Esophagus squamous epithelium (tissue), 5 donors: Measurements from ENCODE around the gene ZDHHC14. TPM values are rescaled to one million over a fixed set of nuclear protein-coding genes. Genes with fewer than 3 reads are reported as not detected.

Experiments used
- DNase-seq: peaks from one replicate; lab custom pipeline; 2025; lab: John Stamatoyannopoulos, UW
- H3K27ac ChIP-seq, 4 donors: fragments of 200-600 bp; sonication (generic); one replicate each; pipeline ENCODE4 v1.5.1; 2016 to 2019; ENCODE audit warnings: mild to moderate bottlenecking in 1 of 4
- H3K27me3 ChIP-seq, 4 donors: fragments of 200-600 bp; sonication (generic); 1 replicate in 3 of 4; 2 replicates in 1 of 4; pipeline versions ENCODE4 v1.5.1 to v1.6.0; 2017 to 2021; ENCODE audit warnings: antibody characterized with exemption in 1 of 4
- H3K36me3 ChIP-seq, 3 donors: fragments of 200-600 bp; sonication (generic); one replicate each; pipeline ENCODE4 v1.5.1; 2016 to 2019
- H3K4me1 ChIP-seq, 3 donors: fragments of 200-600 bp; sonication (generic); one replicate each; pipeline ENCODE4 v1.5.1; 2017 to 2019
- H3K4me3 ChIP-seq, 4 donors: fragments of 200-600 bp; sonication (generic); 1 replicate in 3 of 4; 2 replicates in 1 of 4; pipeline ENCODE4 v1.5.1; 2016 to 2019; ENCODE audit warnings: mild to moderate bottlenecking in 2 of 4, moderate library complexity in 1 of 4
- H3K9me3 ChIP-seq, 3 donors: fragments of 200-600 bp; sonication (generic); one replicate each; pipeline ENCODE4 v1.5.1; 2016 to 2019
- POLR2A ChIP-seq, 4 donors: fragments of 450-650 bp; IDR thresholded peaks; one replicate each; pipeline ENCODE4 v1.6.1; 2017; ENCODE audit warnings: antibody characterized with exemption in 4 of 4, mild to moderate bottlenecking in 4 of 4, moderate library complexity in 3 of 4
- WGBS, 2 donors: methylation state at CpG; one replicate each; pipeline ENCODE4 v1.1.5; 2018; 5-methylcytosine and 5-hydroxymethylcytosine counted together
- intact Hi-C: fragments of 100-400 bp; cut with DNase I; formaldehyde crosslinking; loops from one replicate; pipeline ENCODE4 v1.15.0; 2022
- total RNA-seq, 4 donors: library from RNA; depleted of rRNA; stranded (reverse); fragments of >200 nt; gene quantifications; one replicate each; pipeline ENCODE4 v1.1.0, GENCODE V29; 2016
- TF ChIP-seq, protein P1 (sequence below), 6 experiments: fragments of 450-650 bp in 4 of 6; fragments of 200-600 bp in 2 of 6; sonication (generic) in 2 of 6; IDR thresholded peaks; one replicate each; pipeline ENCODE4 v1.5.1; 2016 to 2019; ENCODE audit warnings: antibody characterized with exemption in 6 of 6, mild to moderate bottlenecking in 4 of 6, moderate library complexity in 4 of 6
- donor health status: DM: yes; HTN: yes; CAD: no.

Gene ZDHHC14
- total RNA-seq, 4 donors from 2014 or later = 6.1 to 15.6 (median 6.9) TPM

DNA sequence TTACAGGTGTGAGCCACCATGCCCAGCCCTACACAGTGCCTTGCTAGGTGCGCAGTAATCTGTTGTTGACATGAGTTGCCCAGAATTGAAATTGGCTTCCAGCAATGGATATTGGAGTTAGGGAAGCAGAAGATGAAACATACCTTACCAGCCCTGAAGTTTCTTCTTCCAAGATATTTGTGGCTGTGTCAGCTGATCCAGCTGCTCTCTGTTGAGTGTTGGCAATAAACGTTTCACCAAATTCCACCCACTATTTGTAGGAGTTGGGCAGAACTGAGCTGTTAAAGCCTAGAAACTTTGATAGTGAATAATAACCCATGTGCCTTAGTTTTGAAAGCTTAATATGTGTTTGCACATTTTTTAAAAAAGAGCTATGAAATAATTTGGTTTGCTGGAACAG is 223.8 kb downstream of the ZDHHC14 start:
- intact Hi-C loops = no loop called here
- TF ChIP-seq POLR2A (IDR thresholded peaks at IDR 0.05) = no peak
- TF ChIP-seq, protein P1, sequence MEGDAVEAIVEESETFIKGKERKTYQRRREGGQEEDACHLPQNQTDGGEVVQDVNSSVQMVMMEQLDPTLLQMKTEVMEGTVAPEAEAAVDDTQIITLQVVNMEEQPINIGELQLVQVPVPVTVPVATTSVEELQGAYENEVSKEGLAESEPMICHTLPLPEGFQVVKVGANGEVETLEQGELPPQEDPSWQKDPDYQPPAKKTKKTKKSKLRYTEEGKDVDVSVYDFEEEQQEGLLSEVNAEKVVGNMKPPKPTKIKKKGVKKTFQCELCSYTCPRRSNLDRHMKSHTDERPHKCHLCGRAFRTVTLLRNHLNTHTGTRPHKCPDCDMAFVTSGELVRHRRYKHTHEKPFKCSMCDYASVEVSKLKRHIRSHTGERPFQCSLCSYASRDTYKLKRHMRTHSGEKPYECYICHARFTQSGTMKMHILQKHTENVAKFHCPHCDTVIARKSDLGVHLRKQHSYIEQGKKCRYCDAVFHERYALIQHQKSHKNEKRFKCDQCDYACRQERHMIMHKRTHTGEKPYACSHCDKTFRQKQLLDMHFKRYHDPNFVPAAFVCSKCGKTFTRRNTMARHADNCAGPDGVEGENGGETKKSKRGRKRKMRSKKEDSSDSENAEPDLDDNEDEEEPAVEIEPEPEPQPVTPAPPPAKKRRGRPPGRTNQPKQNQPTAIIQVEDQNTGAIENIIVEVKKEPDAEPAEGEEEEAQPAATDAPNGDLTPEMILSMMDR (IDR thresholded peaks at IDR 0.05) = no peak
- DNase-seq = no peak
- Histone ChIP-seq H3K4me3 (no peak overlapping the region), H3K27me3 (no peaks in the 10 kb centered on the region), H3K4me1 (no peaks in the 10 kb centered on the region), H3K9me3 (no peaks in the 10 kb centered on the region), H3K36me3 (no peaks in the 10 kb centered on the region), H3K27ac (no peak overlapping the region)
- WGBS, 2 donors = 31 to 56% methylated on average over 1 to 2 of the region's 2 CpGs

DNA sequence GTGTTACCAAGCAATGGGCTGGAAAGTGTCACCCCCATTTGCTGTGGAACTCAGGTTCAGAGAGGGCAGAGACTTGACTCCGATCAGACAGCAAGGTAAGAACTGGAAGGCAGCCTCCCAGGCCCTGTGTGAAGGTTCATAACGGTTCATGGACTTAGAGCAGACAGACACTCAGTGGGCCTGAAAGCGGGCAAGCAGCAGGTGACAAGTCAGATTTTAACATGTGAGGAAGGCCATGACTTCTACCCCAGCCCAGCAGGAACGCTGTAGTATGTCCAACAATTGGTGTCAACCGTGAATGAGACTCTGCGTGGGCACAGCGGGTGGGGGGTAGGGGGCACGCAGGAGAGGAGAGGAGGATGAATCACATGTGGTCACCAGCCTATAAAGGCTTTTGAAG is 224.5 kb downstream of the ZDHHC14 start:
- WGBS, 2 donors = 84 to 86% methylated on average over 6 to 7 of the region's 8 CpGs
- DNase-seq = no peak
- H3K4me3 ChIP-seq = no peak overlapping the region
- no peak overlapping the region for H3K27ac ChIP-seq
- no peaks in the 10 kb centered on the region for H3K4me1 ChIP-seq
- H3K27me3 ChIP-seq = no peaks in the 10 kb centered on the region
- no peaks in the 10 kb centered on the region for H3K9me3 ChIP-seq
- TF ChIP-seq, protein P1 (IDR thresholded peaks at IDR 0.05) = no peak
- no peak for TF ChIP-seq POLR2A (IDR thresholded peaks at IDR 0.05)
- no peaks in the 10 kb centered on the region for H3K36me3 ChIP-seq
- intact Hi-C loops = no loop called here

DNA sequence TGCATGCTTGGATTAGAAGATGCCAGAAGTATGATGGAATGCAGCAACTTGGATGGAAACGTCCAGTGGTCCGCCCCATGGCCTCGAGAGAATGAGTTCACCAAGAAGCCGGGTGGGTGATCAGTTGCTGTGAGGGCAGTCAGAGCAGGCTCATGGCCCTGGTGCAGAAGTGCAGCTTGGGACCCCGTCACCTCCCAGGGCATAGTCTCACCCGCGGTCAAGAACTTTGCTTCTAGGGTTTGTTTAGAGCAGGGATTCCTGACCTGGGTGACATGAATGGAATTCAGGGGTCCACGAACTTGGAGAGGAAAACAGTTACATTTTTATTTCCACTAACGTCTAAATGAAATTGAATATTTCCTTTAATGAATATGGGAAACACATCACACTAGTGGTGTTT is 225.5 kb downstream of the ZDHHC14 start:
- Histone ChIP-seq H3K27me3 (no peaks in the 10 kb centered on the region), H3K36me3 (no peaks in the 10 kb centered on the region), H3K9me3 (no peaks in the 10 kb centered on the region), H3K27ac (no peak overlapping the region), H3K4me3 (no peak overlapping the region), H3K4me1 (no peaks in the 10 kb centered on the region)
- TF ChIP-seq, protein P1 (IDR thresholded peaks at IDR 0.05) = no peak
- TF ChIP-seq POLR2A (IDR thresholded peaks at IDR 0.05) = no peak
- intact Hi-C loops = no loop called here
- DNase-seq = no peak
- WGBS, 2 donors = 84% methylated on average over 4 to 9 of the region's 9 CpGs

DNA sequence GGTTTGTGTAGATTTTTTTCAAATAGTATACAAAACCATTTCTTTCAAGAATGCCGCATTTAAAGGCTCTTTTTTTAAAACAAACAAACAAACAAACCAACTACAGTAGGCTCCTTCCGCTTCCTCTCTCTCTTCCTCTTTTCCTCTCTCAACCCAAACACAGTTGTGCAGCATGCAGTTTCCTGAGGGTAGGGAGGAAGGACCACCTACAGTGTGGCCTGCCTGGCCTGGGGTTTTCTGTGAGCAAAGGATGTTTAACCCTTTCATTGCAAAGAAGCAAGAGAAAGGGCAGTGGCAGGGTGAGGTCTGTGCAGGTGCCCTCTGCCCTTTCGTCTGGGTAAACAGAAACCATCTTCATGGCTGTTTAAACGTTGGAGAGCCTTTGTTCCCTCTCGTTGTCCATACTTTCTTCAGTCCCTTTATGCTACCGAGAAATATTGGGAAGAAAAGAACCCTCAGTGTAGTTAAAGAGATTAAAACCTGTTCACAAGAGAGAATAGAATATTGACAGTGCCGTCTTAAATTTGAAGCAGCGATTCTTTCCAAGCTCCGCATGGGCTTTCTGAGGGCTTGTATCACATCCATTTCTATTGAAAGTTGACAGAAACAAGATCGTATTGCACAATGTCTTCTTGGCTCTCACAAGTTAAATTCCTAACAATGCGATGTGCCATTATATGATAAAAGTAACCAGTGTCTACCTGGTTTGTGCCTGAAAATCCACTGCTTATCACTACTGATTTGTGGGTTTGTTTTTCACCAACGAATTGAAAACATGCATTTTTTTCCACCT is 226.5 kb downstream of the ZDHHC14 start:
- no peak overlapping the region for H3K27ac ChIP-seq
- H3K9me3 ChIP-seq = no peaks in the 10 kb centered on the region
- TF ChIP-seq, protein P1 (IDR thresholded peaks at IDR 0.05) = no peak
- no peak for TF ChIP-seq POLR2A (IDR thresholded peaks at IDR 0.05)
- intact Hi-C loops = no loop called here
- no peak for DNase-seq
- no peak overlapping the region for H3K4me3 ChIP-seq
- WGBS, 2 donors = 64 to 72% methylated on average over 12 of the region's 12 CpGs
- H3K36me3 ChIP-seq = no peaks in the 10 kb centered on the region
- H3K4me1 ChIP-seq = peaks cover 0 to under 1% (median 0%) of the 10 kb centered on the region in 3 donors
- no peaks in the 10 kb centered on the region for H3K27me3 ChIP-seq

DNA sequence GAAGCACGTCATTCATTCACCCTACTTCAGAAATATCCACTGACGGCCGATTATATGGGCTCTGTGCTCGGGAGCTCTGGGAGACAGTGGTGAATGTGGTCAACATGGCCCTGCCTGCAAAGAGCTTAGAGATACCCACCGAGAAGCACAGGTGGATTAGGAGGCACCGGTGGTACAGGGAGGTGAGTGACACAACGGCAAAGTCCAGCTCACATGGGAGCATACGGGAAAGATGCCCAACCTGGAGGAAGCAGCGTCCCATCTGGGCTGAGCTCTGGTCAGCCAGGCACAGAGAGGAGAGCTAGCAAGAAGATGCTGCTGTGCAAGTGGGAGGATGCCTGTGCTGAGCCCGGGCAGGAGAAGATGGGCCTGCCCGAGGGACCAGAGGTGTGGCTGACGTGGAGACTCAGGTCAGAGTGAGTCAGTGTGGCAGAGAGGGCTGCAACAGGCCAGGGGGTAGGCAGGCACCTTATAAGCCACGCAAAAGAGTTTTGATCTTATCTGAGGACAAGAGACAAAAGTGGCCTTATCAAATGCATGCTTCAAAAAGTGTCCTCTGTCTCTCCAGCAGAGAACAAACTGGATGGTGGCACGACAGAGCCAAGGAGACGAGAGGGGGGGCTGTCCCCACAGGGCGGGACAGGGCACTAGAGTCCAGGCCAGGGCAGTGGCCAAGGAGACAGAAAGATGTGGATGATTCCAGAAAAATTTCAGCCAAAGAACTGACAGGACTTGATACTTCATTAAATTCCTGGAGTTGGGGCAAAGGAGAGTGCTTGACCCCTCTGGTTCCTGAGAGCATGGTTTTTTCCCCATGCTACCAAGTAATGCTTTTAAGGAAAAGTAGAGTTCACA is 227.5 kb downstream of the ZDHHC14 start:
- Histone ChIP-seq H3K4me1 (peaks cover 0 to 9% (median 0%) of the 10 kb centered on the region in 3 donors), H3K4me3 (no peak overlapping the region), H3K27me3 (no peaks in the 10 kb centered on the region), H3K36me3 (no peaks in the 10 kb centered on the region), H3K9me3 (no peaks in the 10 kb centered on the region), H3K27ac (no peak overlapping the region)
- WGBS, 2 donors = 82 to 85% methylated on average over 13 to 14 of the region's 16 CpGs
- intact Hi-C loops = no loop called here
- TF ChIP-seq POLR2A (IDR thresholded peaks at IDR 0.05) = no peak
- DNase-seq = no peak
